Panc1 (cell line): ENCODE data around the gene MAFB. TPM values are rescaled to one million over a fixed set of nuclear protein-coding genes. Genes with fewer than 3 reads are reported as not detected.

Experiments
- ATAC-seq: fragments of 200-7000 bp; cut with Tn5 transposase; 2 replicates; pipeline ENCODE4 v1.9.1; 2020; ENCODE audit warnings: mild to moderate bottlenecking, moderate library complexity
- BruUV-seq: library from RNA; stranded (reverse); fragments of 400-500 nt; replicated peaks from 2 replicates; lab custom pipeline; 2021; lab: Mats Ljungman, UMichigan
- CTCF ChIA-PET: fragments of 300-600 bp; sonication (Branson Sonifier 250); formaldehyde crosslinking; loops from one replicate; lab custom pipeline; 2022; ENCODE audit warnings: antibody characterized with exemption; lab: Charles Lee
- POLR2A ChIA-PET: fragments of 300-600 bp; sonication (Branson Sonifier 250); formaldehyde crosslinking; loops from one replicate; lab custom pipeline; 2022; ENCODE audit warnings: antibody characterized with exemption; lab: Charles Lee
- DNase-seq: peaks from one replicate; pipeline ENCODE4 v3.0.0-alpha.2; 2010; ENCODE audit warnings: low read depth, low spot score
- H3K27ac ChIP-seq: 2 replicates; pipeline ENCODE4 v1.5.1; 2011; ENCODE audit warnings: mild to moderate bottlenecking, low read length, inconsistent platforms
- H3K27me3 ChIP-seq: fragments of 200-500 bp; sonication (Bioruptor generic); 2 replicates; pipeline ENCODE4 v1.6.0; 2014; ENCODE audit warnings: low read length, inconsistent platforms; ENCODE audit not compliant: control insufficient read depth, insufficient read depth
- H3K36me3 ChIP-seq: fragments of 200-500 bp; sonication (Bioruptor generic); 2 replicates; pipeline ENCODE4 v1.5.1; 2014; ENCODE audit warnings: inconsistent platforms, mild to moderate bottlenecking, low read length, moderate library complexity; ENCODE audit not compliant: control insufficient read depth, insufficient read depth
- H3K4me1 ChIP-seq: 2 replicates; pipeline ENCODE4 v1.5.1; 2011; ENCODE audit warnings: inconsistent platforms, mild to moderate bottlenecking, low read length, moderate library complexity; ENCODE audit not compliant: control insufficient read depth, insufficient read depth
- H3K4me3 ChIP-seq, 2 experiments: 2 replicates each; pipeline ENCODE4 v1.5.1; 2011 to 2012; ENCODE audit warnings: low read depth in 2 of 2, low read length in 2 of 2, mild to moderate bottlenecking in 2 of 2, inconsistent platforms in 1 of 2, moderate library complexity in 1 of 2
- H3K9me3 ChIP-seq: fragments of 200-500 bp; sonication (Bioruptor generic); 2 replicates; pipeline ENCODE4 v1.5.1; 2014; ENCODE audit warnings: low read depth, mild to moderate bottlenecking, inconsistent platforms, low read length, moderate library complexity; ENCODE audit not compliant: control insufficient read depth, insufficient read depth
- CTCF ChIP-seq: fragments of 450-650 bp; IDR thresholded peaks from 2 replicates; pipeline ENCODE4 v1.5.1; 2017; ENCODE audit warnings: mild to moderate bottlenecking
- POLR2AphosphoS5 ChIP-seq: IDR thresholded peaks from 2 replicates; pipeline ENCODE4 v1.6.1; 2012; ENCODE audit warnings: mild to moderate bottlenecking, low read depth, low read length, moderate library complexity
- REST ChIP-seq, 2 experiments: IDR thresholded peaks; 2 replicates each; pipeline ENCODE4 v1.6.1; 2011 to 2012; ENCODE audit warnings: low read depth in 2 of 2, control low read depth in 1 of 2, low read length in 1 of 2, mild to moderate bottlenecking in 1 of 2, moderate library complexity in 1 of 2; ENCODE audit not compliant: insufficient read depth in 1 of 2
- SIN3A ChIP-seq: IDR thresholded peaks from 2 replicates; pipeline ENCODE4 v1.6.1; 2012; ENCODE audit warnings: low read depth, mild to moderate bottlenecking, low read length, moderate library complexity, borderline replicate concordance; ENCODE audit not compliant: insufficient read depth
- TCF7L2 ChIP-seq: IDR thresholded peaks from 2 replicates; pipeline ENCODE4 v1.6.1; 2011; ENCODE audit warnings: mild to moderate bottlenecking, low read depth, low read length, inconsistent platforms
- in situ Hi-C: cut with HindIII; loops from 2 replicates; pipeline ENCODE4 v1.10.0; 2016; ENCODE audit warnings: low sequenced_read_pairs, low pct_unique_long_range_greater_than_20kb
- intact Hi-C: fragments of 100-400 bp; cut with micrococcal nuclease; formaldehyde crosslinking; loops from one replicate; pipeline ENCODE4 v1.10.0; 2022; ENCODE audit not compliant: unreplicated experiment
- total RNA-seq: library from RNA; stranded (reverse); gene quantifications from one replicate; pipeline ENCODE4 v1.2.1, GENCODE V29; 2021; ENCODE audit not compliant: unreplicated experiment

The MAFB gene
- total RNA-seq, 1 experiment from 2014 or later = 0.28 TPM

GRCh38 chr20:40726776-40727175 lies 37.7 kb upstream of the MAFB start:
- ATAC-seq (no peak), DNase-seq (no peak)
- H3K36me3 ChIP-seq = no peaks in the 10 kb centered on the region
- no peak overlapping the region for H3K4me3 ChIP-seq
- no TSS peak for BruUV-seq
- intact Hi-C loops (no loop called here), in situ Hi-C loops (no loop called here)
- no peaks in the 10 kb centered on the region for H3K9me3 ChIP-seq
- CTCF ChIA-PET = no interaction called here
- no peak for TF ChIP-seq CTCF
- TF ChIP-seq SIN3A = no peak
- no peak for TF ChIP-seq REST (IDR thresholded peaks at IDR 0.05; ENCODE audit: insufficient read depth in 1 of 2, low read depth in 2 of 2, low read length in 1 of 2)
- no peak for TF ChIP-seq TCF7L2
- no peak for TF ChIP-seq POLR2AphosphoS5
- POLR2A ChIA-PET = no interaction called here
- no peaks in the 10 kb centered on the region for H3K4me1 ChIP-seq
- no peak overlapping the region for H3K27ac ChIP-seq
- H3K27me3 ChIP-seq = peaks cover under 1% of the 10 kb centered on the region

- Histone ChIP-seq H3K4me3 (no peak overlapping the region), H3K27me3 (peaks cover 5% of the 10 kb centered on the region), H3K36me3 (no peaks in the 10 kb centered on the region), H3K4me1 (no peaks in the 10 kb centered on the region), H3K9me3 (no peaks in the 10 kb centered on the region), H3K27ac (no peak overlapping the region)
- in situ Hi-C loops (no loop called here), intact Hi-C loops (no loop called here)
- ATAC-seq = no peak
- TF ChIP-seq SIN3A (no peak), CTCF (no peak), REST (IDR thresholded peaks at IDR 0.05; ENCODE audit: insufficient read depth in 1 of 2, low read depth in 2 of 2, low read length in 1 of 2) (no peak), POLR2AphosphoS5 (no peak), TCF7L2 (no peak)
- CTCF ChIA-PET = no interaction called here
- BruUV-seq = no TSS peak
- POLR2A ChIA-PET = no interaction called here
- DNase-seq = no peak
Measured at GRCh38 chr20:40724566-40724965, 35.5 kb upstream of the MAFB start.
